ENCODE measurements around the gene INSC. TPM values are rescaled to one million over a fixed set of nuclear protein-coding genes. Genes with fewer than 3 reads are reported as not detected.

INSC gene
- total and polyA plus RNA-seq, 2 donors, result 0.19 to 0.66 TPM

DNA sequence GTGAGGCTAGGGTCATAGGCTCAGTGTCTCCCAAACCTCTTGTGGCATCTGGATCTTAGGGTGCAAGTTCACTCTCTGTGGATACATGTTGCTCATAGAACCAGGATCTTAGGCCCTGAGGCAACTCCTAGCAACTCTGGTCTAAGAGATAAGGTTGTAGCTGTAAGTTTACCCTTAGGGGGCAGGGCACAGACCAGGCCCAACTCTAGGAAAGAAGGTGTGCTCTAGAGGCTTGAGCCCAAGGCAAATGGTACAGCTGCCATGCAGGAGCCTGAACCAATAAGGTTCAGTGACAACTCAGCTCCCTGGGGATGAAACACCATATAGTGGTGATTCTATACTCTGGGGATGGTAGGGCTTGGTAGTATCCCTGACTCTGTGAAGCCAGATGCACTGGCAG, 23.5 kb upstream of the INSC start:
- H3K27ac ChIP-seq (ENCODE audit: low read depth in 1 of 2, low read length in 1 of 2), result no peak overlapping the region
- no peaks in the 10 kb centered on the region for H3K4me1 ChIP-seq (ENCODE audit: control insufficient read depth in 2 of 2, insufficient read depth in 2 of 2, low read length in 2 of 2)
- no peaks in the 10 kb centered on the region for H3K9me3 ChIP-seq (ENCODE audit: control insufficient read depth in 2 of 2, insufficient read depth in 1 of 2, low read length in 1 of 2)
- H3K27me3 ChIP-seq (ENCODE audit: control insufficient read depth in 2 of 2, insufficient read depth in 1 of 2, low read length in 1 of 2), result no peaks in the 10 kb centered on the region
- no peak for DNase-seq (ENCODE audit: low read depth in 6 of 9, low spot score in 9 of 9)
- H3K4me3 ChIP-seq (ENCODE audit: low read length in 2 of 2), result no peak overlapping the region
- no peaks in the 10 kb centered on the region for H3K36me3 ChIP-seq (ENCODE audit: control insufficient read depth in 2 of 2, insufficient read depth in 2 of 2, low read length in 1 of 2)

DNA sequence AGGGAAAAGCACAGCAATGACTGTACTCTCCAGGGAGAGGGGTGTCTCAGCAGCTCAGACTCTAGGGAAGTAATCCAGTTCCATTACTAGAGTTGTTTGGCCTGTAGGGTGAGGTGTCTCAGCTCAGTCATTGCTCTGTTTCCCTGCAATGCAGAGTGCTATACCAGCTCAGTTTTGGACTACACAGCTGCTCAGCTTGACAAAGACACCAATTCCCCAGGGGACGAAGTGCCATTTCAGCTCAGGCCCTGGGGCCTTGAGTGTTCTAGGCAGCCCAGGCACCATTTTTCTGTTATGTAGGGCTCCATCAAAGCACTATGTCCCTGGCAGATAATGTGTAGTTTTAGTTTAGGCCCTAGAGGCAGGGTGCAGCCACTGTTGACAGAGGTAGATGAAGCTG, 23.1 kb upstream of the INSC start:
- no peak overlapping the region for H3K27ac ChIP-seq (ENCODE audit: low read depth in 1 of 2, low read length in 1 of 2)
- no peaks in the 10 kb centered on the region for H3K4me1 ChIP-seq (ENCODE audit: control insufficient read depth in 2 of 2, insufficient read depth in 2 of 2, low read length in 2 of 2)
- no peaks in the 10 kb centered on the region for H3K36me3 ChIP-seq (ENCODE audit: control insufficient read depth in 2 of 2, insufficient read depth in 2 of 2, low read length in 1 of 2)
- H3K4me3 ChIP-seq (ENCODE audit: low read length in 2 of 2), result no peak overlapping the region
- 98% methylated on average over 1 of the region's 1 CpG for WGBS
- H3K9me3 ChIP-seq (ENCODE audit: control insufficient read depth in 2 of 2, insufficient read depth in 1 of 2, low read length in 1 of 2), result no peaks in the 10 kb centered on the region
- no peaks in the 10 kb centered on the region for H3K27me3 ChIP-seq (ENCODE audit: control insufficient read depth in 2 of 2, insufficient read depth in 1 of 2, low read length in 1 of 2)
- no peak for DNase-seq (ENCODE audit: low read depth in 6 of 9, low spot score in 9 of 9)

DNA sequence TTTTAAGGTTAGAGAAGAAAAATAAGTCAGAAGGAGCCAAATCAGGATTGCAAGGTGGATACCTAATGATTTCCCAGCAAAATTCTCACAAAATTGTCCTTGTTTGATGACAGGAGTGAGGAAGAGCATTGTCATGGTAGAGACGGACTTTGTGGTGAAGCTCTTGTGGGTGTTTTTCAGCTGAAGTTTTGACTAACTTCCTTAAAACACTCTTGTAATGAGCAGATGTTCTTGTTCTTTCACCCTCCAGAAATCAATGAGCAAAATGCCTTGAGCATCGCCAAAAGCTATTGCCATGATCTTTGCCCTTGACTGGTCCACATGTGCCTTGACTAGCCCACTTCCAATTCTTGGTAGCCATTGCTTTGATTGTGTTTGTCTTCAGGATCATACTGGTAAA, 21.3 kb upstream of the INSC start:
- WGBS, result 15% methylated on average over 2 of the region's 2 CpGs
- Histone ChIP-seq H3K9me3 (ENCODE audit: control insufficient read depth in 2 of 2, insufficient read depth in 1 of 2, low read length in 1 of 2) (no peaks in the 10 kb centered on the region), H3K4me1 (ENCODE audit: control insufficient read depth in 2 of 2, insufficient read depth in 2 of 2, low read length in 2 of 2) (no peaks in the 10 kb centered on the region), H3K4me3 (ENCODE audit: low read length in 2 of 2) (no peak overlapping the region), H3K36me3 (ENCODE audit: control insufficient read depth in 2 of 2, insufficient read depth in 2 of 2, low read length in 1 of 2) (no peaks in the 10 kb centered on the region), H3K27me3 (ENCODE audit: control insufficient read depth in 2 of 2, insufficient read depth in 1 of 2, low read length in 1 of 2) (no peaks in the 10 kb centered on the region), H3K27ac (ENCODE audit: low read depth in 1 of 2, low read length in 1 of 2) (no peak overlapping the region)
- DNase-seq (ENCODE audit: low read depth in 6 of 9, low spot score in 9 of 9), result no peak

DNA sequence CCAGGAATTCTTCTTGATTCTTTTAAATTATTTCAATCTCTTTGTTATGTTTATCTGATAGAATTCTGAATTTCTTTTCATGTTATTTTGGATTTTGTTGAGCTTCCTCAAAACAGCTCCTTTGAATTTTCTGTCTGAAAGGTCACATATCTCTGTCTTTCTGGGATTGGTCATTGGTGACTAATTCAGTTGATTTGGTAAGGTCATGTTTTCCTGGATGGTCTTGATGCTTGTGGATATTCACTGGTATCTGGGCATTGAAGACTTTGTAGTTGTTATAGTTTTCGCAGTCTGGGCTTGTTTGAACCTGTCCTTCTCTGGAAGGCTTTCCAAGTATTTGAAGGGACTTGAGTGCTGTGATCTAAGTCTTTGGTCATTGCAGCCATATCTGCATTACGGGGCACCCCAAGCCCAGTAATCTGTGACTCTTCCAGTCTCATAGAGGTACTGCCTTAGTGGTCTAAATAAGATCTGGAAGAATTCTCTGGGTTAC, 18.9 kb upstream of the INSC start:
- 96% methylated on average over 2 of the region's 2 CpGs for WGBS
- Histone ChIP-seq H3K4me1 (ENCODE audit: control insufficient read depth in 2 of 2, insufficient read depth in 2 of 2, low read length in 2 of 2) (no peaks in the 10 kb centered on the region), H3K27me3 (ENCODE audit: control insufficient read depth in 2 of 2, insufficient read depth in 1 of 2, low read length in 1 of 2) (peaks cover 0 to 2% of the 10 kb centered on the region in 2 donors), H3K27ac (ENCODE audit: low read depth in 1 of 2, low read length in 1 of 2) (no peak overlapping the region), H3K36me3 (ENCODE audit: control insufficient read depth in 2 of 2, insufficient read depth in 2 of 2, low read length in 1 of 2) (no peaks in the 10 kb centered on the region), H3K9me3 (ENCODE audit: control insufficient read depth in 2 of 2, insufficient read depth in 1 of 2, low read length in 1 of 2) (no peaks in the 10 kb centered on the region), H3K4me3 (ENCODE audit: low read length in 2 of 2) (no peak overlapping the region)
- no peak for DNase-seq (ENCODE audit: low read depth in 6 of 9, low spot score in 9 of 9)

DNA sequence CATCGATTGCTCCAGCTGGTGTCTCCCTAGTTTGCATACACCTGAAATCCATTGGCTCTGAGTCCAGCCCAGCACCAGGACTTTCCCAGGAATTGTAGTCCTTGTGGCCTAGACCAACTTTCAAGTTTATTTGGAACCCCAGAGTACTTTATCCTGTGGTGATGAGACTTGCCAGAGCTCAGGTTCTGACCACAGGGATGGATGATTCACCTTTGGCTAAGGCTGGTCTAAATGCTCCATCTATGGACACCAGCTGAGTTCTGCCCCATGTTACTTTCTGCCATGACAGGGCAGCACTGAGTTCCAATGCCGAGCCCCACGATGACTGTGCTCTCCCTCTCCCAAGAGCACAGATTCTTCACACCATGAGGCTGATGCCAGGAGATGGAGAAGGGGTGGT, 17.3 kb upstream of the INSC start:
- Histone ChIP-seq H3K4me3 (ENCODE audit: low read length in 2 of 2) (no peak overlapping the region), H3K27me3 (ENCODE audit: control insufficient read depth in 2 of 2, insufficient read depth in 1 of 2, low read length in 1 of 2) (peaks cover 0 to 2% of the 10 kb centered on the region in 2 donors), H3K36me3 (ENCODE audit: control insufficient read depth in 2 of 2, insufficient read depth in 2 of 2, low read length in 1 of 2) (no peaks in the 10 kb centered on the region), H3K4me1 (ENCODE audit: control insufficient read depth in 2 of 2, insufficient read depth in 2 of 2, low read length in 2 of 2) (no peaks in the 10 kb centered on the region), H3K27ac (ENCODE audit: low read depth in 1 of 2, low read length in 1 of 2) (no peak overlapping the region), H3K9me3 (ENCODE audit: control insufficient read depth in 2 of 2, insufficient read depth in 1 of 2, low read length in 1 of 2) (no peaks in the 10 kb centered on the region)
- DNase-seq (ENCODE audit: low read depth in 6 of 9, low spot score in 9 of 9), result no peak
- 94% methylated on average over 3 of the region's 3 CpGs for WGBS

DNA sequence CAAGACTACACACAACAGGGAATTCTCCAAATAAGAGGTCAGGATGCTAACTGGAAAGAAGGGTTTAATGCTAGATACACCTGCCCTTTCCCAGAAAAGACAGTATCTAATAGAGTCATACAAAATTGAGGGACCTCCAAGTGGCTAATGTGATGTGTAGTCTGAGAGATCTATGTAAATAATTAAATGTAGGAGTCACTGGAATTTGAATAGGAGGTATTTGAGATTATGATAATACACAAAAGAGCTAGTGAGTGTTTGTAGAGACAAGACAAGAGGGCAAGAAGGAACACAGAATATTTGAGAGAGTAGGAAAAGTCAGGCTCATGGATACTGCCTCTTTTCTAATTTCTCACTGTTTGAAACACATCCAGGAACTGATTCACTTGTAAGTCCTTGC, 15.5 kb upstream of the INSC start:
- Histone ChIP-seq H3K4me1 (ENCODE audit: control insufficient read depth in 2 of 2, insufficient read depth in 2 of 2, low read length in 2 of 2) (no peaks in the 10 kb centered on the region), H3K27me3 (ENCODE audit: control insufficient read depth in 2 of 2, insufficient read depth in 1 of 2, low read length in 1 of 2) (peaks cover 0 to 2% of the 10 kb centered on the region in 2 donors), H3K4me3 (ENCODE audit: low read length in 2 of 2) (no peak overlapping the region), H3K36me3 (ENCODE audit: control insufficient read depth in 2 of 2, insufficient read depth in 2 of 2, low read length in 1 of 2) (no peaks in the 10 kb centered on the region), H3K27ac (ENCODE audit: low read depth in 1 of 2, low read length in 1 of 2) (no peak overlapping the region), H3K9me3 (ENCODE audit: control insufficient read depth in 2 of 2, insufficient read depth in 1 of 2, low read length in 1 of 2) (no peaks in the 10 kb centered on the region)
- no peak for DNase-seq (ENCODE audit: low read depth in 6 of 9, low spot score in 9 of 9)

DNA sequence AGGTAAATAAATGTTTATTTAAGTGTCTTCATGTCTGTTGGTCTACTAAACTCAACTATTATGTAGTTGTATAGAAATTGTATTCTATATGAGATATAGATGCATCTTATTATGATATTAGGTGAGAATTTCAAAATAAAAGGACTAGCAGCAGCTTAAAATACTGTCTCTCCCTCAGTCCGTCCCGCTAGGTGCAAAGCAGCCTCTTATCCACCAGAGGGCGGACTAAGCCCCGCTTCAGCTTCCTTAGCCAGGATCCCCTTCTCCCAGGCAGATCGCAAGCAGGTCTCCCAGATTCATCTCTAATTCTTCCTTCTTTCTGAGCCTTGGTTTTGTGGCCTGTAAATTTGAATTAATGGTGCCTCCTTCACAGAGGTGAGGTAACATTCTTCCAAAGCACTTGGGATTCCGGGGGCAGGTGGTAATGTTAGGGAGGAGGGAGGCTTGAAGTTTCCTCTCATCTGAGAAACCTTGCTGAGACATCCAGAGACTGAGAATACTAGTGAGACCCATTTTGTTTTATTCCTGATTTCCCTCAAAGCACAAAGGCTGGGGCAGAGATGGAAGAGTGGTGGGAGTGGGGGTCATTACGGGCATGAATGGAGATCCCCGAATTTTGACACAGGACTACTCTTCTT, 13.5 kb upstream of the INSC start:
- H3K36me3 ChIP-seq (ENCODE audit: control insufficient read depth in 2 of 2, insufficient read depth in 2 of 2, low read length in 1 of 2), result no peaks in the 10 kb centered on the region

DNA sequence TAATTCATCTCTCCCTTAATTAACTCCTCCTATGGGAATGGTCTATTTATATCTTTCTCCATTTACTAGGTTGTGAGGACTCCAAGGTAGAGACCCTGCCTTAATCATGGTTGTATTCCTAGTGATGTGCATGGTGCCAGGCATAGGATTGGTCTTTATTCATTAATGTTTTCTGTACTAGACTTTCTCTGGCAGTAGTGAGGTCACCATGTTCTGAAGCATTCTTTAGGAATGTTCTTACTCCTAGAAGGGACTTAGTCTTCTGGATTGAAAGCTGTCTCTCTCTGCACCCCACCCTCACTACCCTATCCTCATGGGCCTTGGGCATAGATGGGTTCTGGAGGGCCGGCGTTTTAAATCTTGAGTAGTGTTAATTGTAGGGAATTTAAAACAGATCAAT, 10.6 kb upstream of the INSC start:
- H3K4me3 ChIP-seq (ENCODE audit: low read length in 2 of 2), result no peak overlapping the region
- H3K27me3 ChIP-seq (ENCODE audit: control insufficient read depth in 2 of 2, insufficient read depth in 1 of 2, low read length in 1 of 2), result peaks cover 0 to 2% of the 10 kb centered on the region in 2 donors
- 97% methylated on average over 2 of the region's 2 CpGs for WGBS
- H3K9me3 ChIP-seq (ENCODE audit: control insufficient read depth in 2 of 2, insufficient read depth in 1 of 2, low read length in 1 of 2), result no peaks in the 10 kb centered on the region
- H3K27ac ChIP-seq (ENCODE audit: low read depth in 1 of 2, low read length in 1 of 2), result no peak overlapping the region
- no peaks in the 10 kb centered on the region for H3K4me1 ChIP-seq (ENCODE audit: control insufficient read depth in 2 of 2, insufficient read depth in 2 of 2, low read length in 2 of 2)
- DNase-seq (ENCODE audit: low read depth in 6 of 9, low spot score in 9 of 9), result no peak
- no peaks in the 10 kb centered on the region for H3K36me3 ChIP-seq (ENCODE audit: control insufficient read depth in 2 of 2, insufficient read depth in 2 of 2, low read length in 1 of 2)

More for the DNA sequence above, 13.5 kb upstream of the INSC start:
- Histone ChIP-seq H3K27ac (ENCODE audit: low read depth in 1 of 2, low read length in 1 of 2) (no peak overlapping the region), H3K4me3 (ENCODE audit: low read length in 2 of 2) (no peak overlapping the region), H3K27me3 (ENCODE audit: control insufficient read depth in 2 of 2, insufficient read depth in 1 of 2, low read length in 1 of 2) (peaks cover 0 to 2% of the 10 kb centered on the region in 2 donors), H3K4me1 (ENCODE audit: control insufficient read depth in 2 of 2, insufficient read depth in 2 of 2, low read length in 2 of 2) (no peaks in the 10 kb centered on the region), H3K9me3 (ENCODE audit: control insufficient read depth in 2 of 2, insufficient read depth in 1 of 2, low read length in 1 of 2) (no peaks in the 10 kb centered on the region)
- WGBS, result 34% methylated on average over 8 of the region's 8 CpGs
- peak in 7 of 9 donors; percentile 18 to 60 (median 28) for DNase-seq (ENCODE audit: low read depth in 6 of 9, low spot score in 9 of 9)

DNA sequence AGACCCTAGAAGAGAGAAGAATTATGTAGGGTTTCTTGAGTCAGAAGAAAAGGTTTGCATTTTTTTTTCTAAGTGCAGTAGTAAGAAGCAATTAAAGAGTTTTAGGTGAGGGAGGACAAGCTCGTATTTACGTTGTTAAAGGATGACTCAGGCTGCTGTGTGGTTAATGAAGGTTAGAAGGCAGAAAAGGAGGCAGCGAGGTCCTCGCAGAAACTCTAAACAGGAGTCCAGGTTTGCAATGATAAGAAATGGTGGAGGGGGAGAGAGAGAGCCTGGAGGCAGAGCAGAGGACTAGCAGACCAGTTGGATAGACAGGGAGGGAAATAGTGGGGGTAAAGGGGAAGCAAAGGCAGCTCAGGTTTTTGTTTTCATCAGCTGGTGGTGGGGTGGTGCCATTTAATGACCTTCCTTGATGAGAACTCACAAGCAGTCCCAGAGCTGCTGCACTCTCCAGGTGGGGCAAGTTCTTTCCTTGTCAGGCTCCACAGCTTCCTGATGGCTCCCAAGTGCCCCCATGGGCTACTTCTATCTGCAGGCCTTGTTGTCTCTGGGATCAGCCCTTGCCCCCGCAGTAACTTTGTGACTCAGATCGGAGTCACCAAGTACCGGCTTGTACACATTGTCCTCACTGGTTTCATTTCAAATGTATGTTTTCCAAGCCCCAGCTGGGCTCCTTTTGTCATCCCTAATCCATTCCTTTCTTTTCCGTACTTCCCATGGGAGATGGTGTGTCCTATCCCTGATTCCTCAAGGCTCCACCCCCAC, 8.3 kb upstream of the INSC start:
- Histone ChIP-seq H3K36me3 (ENCODE audit: control insufficient read depth in 2 of 2, insufficient read depth in 2 of 2, low read length in 1 of 2) (no peaks in the 10 kb centered on the region), H3K4me3 (ENCODE audit: low read length in 2 of 2) (no peak overlapping the region), H3K4me1 (ENCODE audit: control insufficient read depth in 2 of 2, insufficient read depth in 2 of 2, low read length in 2 of 2) (no peaks in the 10 kb centered on the region), H3K9me3 (ENCODE audit: control insufficient read depth in 2 of 2, insufficient read depth in 1 of 2, low read length in 1 of 2) (no peaks in the 10 kb centered on the region), H3K27ac (ENCODE audit: low read depth in 1 of 2, low read length in 1 of 2) (no peak overlapping the region), H3K27me3 (ENCODE audit: control insufficient read depth in 2 of 2, insufficient read depth in 1 of 2, low read length in 1 of 2) (no peaks in the 10 kb centered on the region)
- DNase-seq (ENCODE audit: low read depth in 6 of 9, low spot score in 9 of 9), result no peak
- WGBS, result 92% methylated on average over 8 of the region's 8 CpGs
